ENCODE data around the gene PDGFA. TPM values are rescaled to one million over a fixed set of nuclear protein-coding genes. Genes with fewer than 3 reads are reported as not detected.

PDGFA gene
- total and polyA plus RNA-seq, 2 donors from 2014 or later = 14.1 to 53.0 TPM

DNA sequence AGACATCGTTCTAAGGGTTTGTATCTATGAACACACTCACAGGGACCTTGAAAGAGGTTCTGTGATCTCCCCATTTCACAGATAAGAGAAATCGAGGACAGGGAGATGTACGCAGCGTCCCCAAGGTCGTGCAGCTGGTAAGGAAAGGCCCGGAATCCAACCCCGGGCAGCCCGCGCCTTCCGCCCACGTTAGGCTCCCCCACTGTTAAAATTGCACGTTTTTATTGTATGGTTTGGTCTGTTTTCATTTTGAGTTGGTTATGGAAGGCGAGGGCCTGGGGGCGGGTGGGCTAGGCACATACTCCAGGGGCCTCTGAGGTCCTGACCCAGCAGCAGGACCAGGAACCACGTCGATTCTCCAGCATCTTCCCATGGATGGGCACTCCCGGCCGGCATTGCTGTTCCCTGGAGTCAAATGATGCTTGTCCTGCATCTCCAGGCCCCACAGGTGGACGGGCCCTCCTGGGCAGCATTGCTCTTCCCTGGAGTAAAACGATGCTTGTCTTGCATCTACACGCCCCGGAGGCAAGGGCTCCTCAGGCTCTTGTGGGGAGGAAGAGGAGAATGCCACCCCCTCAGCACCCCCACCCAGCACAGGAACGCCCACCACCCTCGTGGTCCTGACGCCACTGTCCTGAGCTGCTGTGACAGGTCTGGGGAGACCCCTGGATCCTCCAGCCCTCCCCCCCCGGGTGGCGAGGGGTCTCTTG lies 65.9 kb downstream of the PDGFA start:
- no peak for TF ChIP-seq CTCF (IDR thresholded peaks at IDR 0.05; ENCODE audit: borderline replicate concordance, extremely low read depth, insufficient read depth)
- DNase-seq = peak in 1 of 5 donors; percentile 65
- H3K27me3 ChIP-seq (ENCODE audit: control insufficient read depth, insufficient read depth, low read length) = no peaks in the 10 kb centered on the region
- peaks cover 0 to 10% (median 0%) of the 10 kb centered on the region in 3 donors for H3K4me1 ChIP-seq (ENCODE audit: control insufficient read depth in 2 of 3, insufficient read depth in 2 of 3, low read depth in 1 of 3, low read length in 3 of 3)
- no peak for FAIRE-seq
- no peak overlapping the region for H3K9ac ChIP-seq (ENCODE audit: low read length in 3 of 3)
- H3K27ac ChIP-seq (ENCODE audit: low read depth in 2 of 2, low read length in 2 of 2) = no peak overlapping the region
- H3K36me3 ChIP-seq (ENCODE audit: control insufficient read depth in 2 of 3, insufficient read depth in 3 of 3, low read length in 3 of 3) = no peaks in the 10 kb centered on the region
- intact Hi-C loops (cut with DNase I) = no loop called here
- no peaks in the 10 kb centered on the region for H3K9me3 ChIP-seq (ENCODE audit: control insufficient read depth in 2 of 3, insufficient read depth in 1 of 3, low read length in 3 of 3)
- no peak overlapping the region for H3K4me3 ChIP-seq (ENCODE audit: low read length in 3 of 3)

DNA sequence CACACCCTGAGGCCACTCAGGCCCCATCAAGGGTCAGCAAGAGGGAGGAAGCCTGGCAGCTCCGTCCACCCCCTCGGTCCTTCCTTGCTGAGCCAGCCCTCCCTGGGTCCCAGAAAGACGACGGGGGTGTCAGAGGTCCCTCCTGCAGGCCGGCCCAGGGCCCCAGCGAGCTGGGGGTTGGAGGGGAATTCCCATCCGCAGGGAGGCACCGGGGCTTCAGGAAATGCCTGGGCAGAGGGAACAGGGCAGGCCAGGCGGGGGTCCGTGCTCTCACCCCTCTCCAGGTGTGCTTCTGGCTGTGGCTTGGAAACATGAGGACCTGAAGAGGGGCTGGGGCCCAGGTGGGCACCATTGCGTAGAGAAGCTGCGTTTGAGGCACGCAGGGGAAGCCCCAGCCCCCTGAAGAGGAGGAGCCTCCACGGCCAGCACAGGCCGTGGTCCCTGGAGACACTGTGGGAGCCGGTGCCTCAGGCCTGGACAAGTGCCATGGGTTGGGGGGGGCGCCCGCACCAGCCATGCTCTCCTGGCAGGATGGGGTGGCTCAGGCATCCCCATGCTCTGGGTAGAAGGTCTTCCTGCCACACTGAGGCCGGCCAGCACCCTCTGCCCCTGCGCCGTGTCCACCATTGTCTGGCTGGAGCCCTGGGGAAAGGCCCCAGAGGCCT lies 66.7 kb downstream of the PDGFA start:
- FAIRE-seq (no peak), DNase-seq (peak in 2 of 5 donors; percentile 61 to 63)
- TF ChIP-seq CTCF (IDR thresholded peaks at IDR 0.05; ENCODE audit: borderline replicate concordance, extremely low read depth, insufficient read depth) = no peak
- no peaks in the 10 kb centered on the region for H3K27me3 ChIP-seq (ENCODE audit: control insufficient read depth, insufficient read depth, low read length)
- H3K27ac ChIP-seq (ENCODE audit: low read depth in 2 of 2, low read length in 2 of 2) = no peak overlapping the region
- no peak overlapping the region for H3K9ac ChIP-seq (ENCODE audit: low read length in 3 of 3)
- H3K4me1 ChIP-seq (ENCODE audit: control insufficient read depth in 2 of 3, insufficient read depth in 2 of 3, low read depth in 1 of 3, low read length in 3 of 3) = peaks cover 0 to 10% (median 0%) of the 10 kb centered on the region in 3 donors
- no peaks in the 10 kb centered on the region for H3K36me3 ChIP-seq (ENCODE audit: control insufficient read depth in 2 of 3, insufficient read depth in 3 of 3, low read length in 3 of 3)
- no peak overlapping the region for H3K4me3 ChIP-seq (ENCODE audit: low read length in 3 of 3)
- intact Hi-C loops (cut with DNase I) = no loop called here
- no peaks in the 10 kb centered on the region for H3K9me3 ChIP-seq (ENCODE audit: control insufficient read depth in 2 of 3, insufficient read depth in 1 of 3, low read length in 3 of 3)

DNA sequence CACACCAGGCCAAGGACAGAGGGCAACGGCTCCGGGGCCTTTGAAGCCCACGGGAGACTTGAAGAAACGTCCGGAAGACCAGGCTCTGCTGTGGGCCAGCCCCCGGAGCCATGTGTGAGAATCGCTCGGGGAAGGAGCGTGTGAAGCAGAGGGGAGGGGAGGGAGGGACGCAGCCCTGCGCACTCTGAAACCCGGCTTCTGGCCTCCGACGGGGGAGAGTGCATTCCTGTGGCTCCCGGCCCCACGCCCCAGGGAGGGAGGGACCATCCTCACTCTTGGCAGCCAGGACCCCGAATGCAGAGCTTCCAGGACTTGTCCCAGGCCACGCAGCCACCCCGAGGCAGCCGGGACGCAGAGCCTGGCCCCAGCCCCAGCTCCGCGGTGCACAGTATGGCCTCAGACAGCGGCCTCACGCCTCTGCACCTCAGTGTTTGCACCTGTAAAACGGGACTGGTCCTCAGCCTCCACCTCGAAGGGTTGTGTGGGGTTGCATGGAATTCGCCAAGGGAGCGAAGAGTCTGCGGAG lies 67.4 kb downstream of the PDGFA start:
- TF ChIP-seq CTCF (IDR thresholded peaks at IDR 0.05; ENCODE audit: borderline replicate concordance, extremely low read depth, insufficient read depth) = no peak
- H3K9me3 ChIP-seq (ENCODE audit: control insufficient read depth in 2 of 3, insufficient read depth in 1 of 3, low read length in 3 of 3) = no peaks in the 10 kb centered on the region
- no peaks in the 10 kb centered on the region for H3K27me3 ChIP-seq (ENCODE audit: control insufficient read depth, insufficient read depth, low read length)
- FAIRE-seq = no peak
- no peaks in the 10 kb centered on the region for H3K36me3 ChIP-seq (ENCODE audit: control insufficient read depth in 2 of 3, insufficient read depth in 3 of 3, low read length in 3 of 3)
- no peak overlapping the region for H3K4me3 ChIP-seq (ENCODE audit: low read length in 3 of 3)
- no peak overlapping the region for H3K27ac ChIP-seq (ENCODE audit: low read depth in 2 of 2, low read length in 2 of 2)
- peaks cover 0 to 10% (median 0%) of the 10 kb centered on the region in 3 donors for H3K4me1 ChIP-seq (ENCODE audit: control insufficient read depth in 2 of 3, insufficient read depth in 2 of 3, low read depth in 1 of 3, low read length in 3 of 3)
- peak; percentile 66 to 86 (median 76) for DNase-seq
- intact Hi-C loops (cut with DNase I) = no loop called here
- H3K9ac ChIP-seq (ENCODE audit: low read length in 3 of 3) = no peak overlapping the region
